ENCODE measurements around the gene COLEC12.

Gene COLEC12

GRCh38 chr18:475202-476031 is 25.1 kb downstream of the COLEC12 start:
- DNase-seq (ENCODE audit: low spot score): peak; percentile 85

DNA sequence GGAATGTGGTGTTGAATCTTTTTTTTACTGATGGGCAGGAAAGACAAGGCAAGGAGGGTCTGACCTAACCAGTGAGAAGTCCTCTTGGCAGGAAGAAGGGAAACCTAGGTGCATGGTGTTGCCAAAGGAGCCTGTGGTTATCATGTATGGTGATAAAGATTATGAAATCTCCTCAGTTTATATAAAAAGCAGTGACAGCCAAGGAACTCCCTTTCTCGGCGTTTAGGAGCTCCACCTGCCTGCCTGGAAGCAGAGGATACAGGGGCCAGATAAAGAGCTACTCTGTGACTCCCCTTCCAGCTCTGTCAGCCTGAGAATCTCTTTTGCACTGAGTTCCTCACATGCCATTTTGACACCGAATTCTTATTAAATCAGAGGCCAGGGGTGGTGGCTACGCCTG is 26.1 kb downstream of the COLEC12 start:
- no peak for DNase-seq (ENCODE audit: low spot score)

DNA sequence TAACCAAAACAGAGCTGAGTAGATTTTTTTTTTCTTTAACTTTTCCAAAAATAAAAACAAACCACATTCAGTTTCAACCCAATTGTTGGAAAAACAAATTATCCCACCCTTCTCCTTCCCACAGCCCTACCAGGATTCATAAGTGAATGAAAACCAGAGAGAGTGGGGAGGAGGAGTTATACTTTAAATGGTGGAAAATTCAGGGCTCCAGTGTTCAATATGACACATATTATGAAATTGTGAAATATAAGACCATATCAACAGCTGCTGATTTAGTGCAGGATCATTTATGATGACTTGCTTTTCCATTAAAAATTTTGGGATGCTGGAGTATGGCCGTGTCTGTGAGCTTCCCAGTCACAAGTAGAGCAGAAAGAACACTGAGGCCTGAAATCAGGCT is 26.7 kb downstream of the COLEC12 start:
- no peak for DNase-seq (ENCODE audit: low spot score)

GRCh38 chr18:471716-472115 is 28.8 kb downstream of the COLEC12 start:
- DNase-seq (ENCODE audit: low spot score): peak; percentile 34

DNA sequence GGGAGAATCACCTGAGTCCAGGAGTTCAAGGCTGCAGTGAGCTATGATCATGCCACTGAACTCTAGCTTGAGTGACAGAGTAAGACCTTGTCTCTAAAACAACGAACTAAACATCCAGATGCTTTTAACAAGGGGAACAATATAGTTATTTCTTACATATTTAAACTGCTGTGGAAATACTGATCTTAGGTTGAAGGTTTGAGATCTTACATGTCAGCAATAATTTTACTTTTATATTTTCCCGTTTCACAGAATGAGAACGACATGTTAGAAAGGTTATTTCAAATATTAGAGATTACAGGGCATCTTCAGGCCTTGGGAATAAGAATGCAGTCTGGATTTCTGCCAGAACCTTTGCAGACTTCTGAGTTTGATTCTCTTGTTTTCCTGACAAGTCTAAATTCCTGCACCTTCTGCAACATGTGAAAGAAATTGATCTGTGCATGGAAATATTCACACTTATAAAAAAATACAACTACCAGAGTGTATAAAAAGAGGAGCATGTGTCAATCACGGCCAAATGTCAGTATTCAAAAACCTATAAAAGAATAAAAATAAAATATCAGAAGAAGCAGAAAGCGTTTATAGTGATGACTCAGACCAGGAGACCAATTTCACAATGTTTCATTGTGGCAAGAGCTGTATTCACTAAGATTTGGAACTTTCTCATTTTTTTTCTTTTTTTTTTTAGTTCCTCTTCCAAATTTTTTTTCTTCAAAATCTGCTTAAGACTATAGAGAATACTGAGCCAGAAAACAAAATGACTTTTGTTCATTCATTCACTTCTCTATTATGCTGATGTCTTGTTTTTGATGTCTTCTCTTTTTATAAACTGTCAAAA is 29.6 kb downstream of the COLEC12 start:
- peak; percentile 60 for DNase-seq (ENCODE audit: low spot score)

DNA sequence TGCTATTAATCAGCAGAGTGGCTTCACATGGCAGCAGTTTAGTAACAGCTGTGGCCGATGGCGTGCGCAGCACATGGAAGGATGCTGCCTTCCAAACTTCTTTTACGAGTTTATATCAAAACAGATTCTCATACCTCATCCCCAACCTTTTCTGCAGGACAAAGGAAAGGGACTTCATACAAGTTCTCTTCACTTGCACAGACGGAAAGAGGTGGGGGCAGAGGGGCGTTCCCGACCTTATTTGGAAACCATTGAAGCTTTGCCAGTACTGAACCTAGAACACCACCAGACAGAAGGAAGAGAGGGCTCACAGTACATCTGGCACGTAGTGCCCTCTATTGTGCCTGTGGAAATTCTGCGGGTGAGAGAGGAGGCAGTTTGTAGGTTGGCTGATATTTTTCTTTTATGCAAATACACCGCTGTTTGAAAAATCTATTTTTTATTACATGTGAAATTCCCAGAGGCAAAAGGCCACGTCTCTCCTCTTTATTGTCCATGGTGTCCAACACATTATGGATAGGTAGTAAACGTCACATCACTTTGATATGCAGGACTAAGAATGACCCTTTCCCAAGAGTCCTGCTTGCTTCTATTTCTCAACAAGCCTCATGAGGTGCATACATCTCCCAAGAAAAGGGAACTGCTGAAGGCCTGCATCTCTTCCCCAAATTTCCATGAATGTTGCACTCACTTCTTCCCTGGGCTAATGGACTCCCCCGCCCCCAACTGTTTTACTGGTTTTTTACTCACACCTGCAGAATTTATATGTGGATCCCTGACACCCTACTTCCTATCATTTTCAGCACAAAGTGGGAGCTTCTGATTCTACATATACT is 31.3 kb downstream of the COLEC12 start:
- no peak for DNase-seq (ENCODE audit: low spot score)

- DNase-seq (ENCODE audit: low spot score): no peak
These were observed 36.5 kb downstream of the COLEC12 start for GRCh38 chr18:463827-464541.

DNA sequence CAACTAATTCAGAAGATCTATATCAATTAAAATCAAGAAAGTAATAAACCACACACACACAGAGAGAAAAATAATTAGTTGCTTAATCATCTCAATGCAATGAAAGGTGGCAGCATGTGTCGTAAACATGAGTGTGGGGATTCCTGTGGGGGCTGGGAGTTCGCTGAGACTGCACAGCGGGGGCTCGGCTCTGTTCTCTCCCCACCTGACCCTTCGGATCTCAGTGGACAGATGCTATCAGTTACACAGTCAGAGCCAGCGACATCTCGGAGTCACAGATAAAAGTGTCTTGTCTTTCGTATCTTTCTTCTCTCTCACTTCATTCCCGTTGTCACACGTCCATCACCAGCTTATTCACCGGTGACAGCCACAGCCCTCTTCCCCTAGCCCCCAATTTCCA is 37.1 kb downstream of the COLEC12 start:
- DNase-seq (ENCODE audit: low spot score): no peak

GRCh38 chr18:461762-462161 is 38.7 kb downstream of the COLEC12 start:
- DNase-seq (ENCODE audit: low spot score): no peak

- DNase-seq (ENCODE audit: low spot score): no peak
These were observed 39.7 kb downstream of the COLEC12 start for GRCh38 chr18:460791-461190.

- no peak for DNase-seq (ENCODE audit: low spot score)
These were observed 40.5 kb downstream of the COLEC12 start for GRCh38 chr18:459814-460593.

GRCh38 chr18:457521-458412 is 42.7 kb downstream of the COLEC12 start:
- no peak for DNase-seq (ENCODE audit: low spot score)

DNA sequence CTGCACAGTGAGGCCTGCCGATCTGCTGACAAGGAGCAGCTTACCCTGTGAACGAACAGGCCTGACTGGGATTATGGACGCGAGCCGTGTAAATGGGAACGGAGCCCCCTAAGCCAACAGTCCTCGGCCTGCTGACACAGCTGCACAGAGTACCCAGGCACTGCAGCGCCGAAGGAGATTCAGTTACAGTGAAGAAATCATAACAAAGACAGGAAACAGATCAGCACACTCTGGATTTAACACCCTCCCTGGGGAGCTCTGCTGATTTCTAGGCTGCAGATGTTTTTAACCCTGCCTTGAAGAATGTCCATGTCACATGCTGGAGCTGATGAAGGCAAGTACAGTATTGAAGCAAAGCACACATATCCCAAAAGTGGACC is 43.4 kb downstream of the COLEC12 start:
- DNase-seq (ENCODE audit: low spot score): peak; percentile 75

GRCh38 chr18:456361-457139 is 44.0 kb downstream of the COLEC12 start:
- DNase-seq (ENCODE audit: low spot score): peak; percentile 56

- no peak for DNase-seq (ENCODE audit: low spot score)
These were observed 47.1 kb downstream of the COLEC12 start for GRCh38 chr18:453400-453799.

- DNase-seq (ENCODE audit: low spot score): no peak
These were observed 47.7 kb downstream of the COLEC12 start for GRCh38 chr18:452816-453215.

DNA sequence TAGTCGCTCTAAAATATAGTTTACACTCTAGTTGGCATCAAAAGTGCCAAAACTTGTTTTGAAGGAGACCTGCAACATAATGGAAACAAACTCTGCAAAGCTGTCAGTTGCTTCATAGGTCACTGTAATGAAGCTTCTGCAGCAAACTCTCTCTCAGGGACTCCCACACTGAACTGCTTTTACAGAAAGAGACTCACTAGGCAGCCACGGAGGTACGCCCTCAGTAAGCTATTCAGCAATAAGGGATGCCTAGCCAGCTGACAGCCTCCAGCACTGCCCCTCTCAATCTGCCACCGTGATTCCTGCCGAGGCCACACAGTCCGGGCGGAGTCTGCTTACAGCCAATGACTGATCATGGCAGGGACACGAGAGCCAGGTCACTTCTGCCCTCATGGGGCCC is 51.1 kb downstream of the COLEC12 start:
- DNase-seq (ENCODE audit: low spot score): no peak

- DNase-seq (ENCODE audit: low spot score): no peak
These were observed 52.2 kb downstream of the COLEC12 start for GRCh38 chr18:448116-448790.
